CD8-positive, alpha-beta memory T cell (primary cell): ENCODE data around the gene QRICH1. TPM values are rescaled to one million over a fixed set of nuclear protein-coding genes. Genes with fewer than 3 reads are reported as not detected.

ENCODE experiments used
- CTCF ChIA-PET: fragments of 350-600 bp; sonication (Branson Sonifier 250); formaldehyde crosslinking; loops from one replicate; lab custom pipeline; 2021; ENCODE audit warnings: antibody characterized with exemption; lab: Charles Lee
- POLR2A ChIA-PET: fragments of 350-600 bp; sonication (Branson Sonifier 250); formaldehyde crosslinking; loops from one replicate; lab custom pipeline; 2021; ENCODE audit warnings: antibody characterized with exemption; lab: Charles Lee
- DNase-seq, 5 donors: peaks; one replicate each; pipeline versions ENCODE4 v3.0.0 to v3.0.0-alpha.2; 2020 to 2022; ENCODE audit warnings: mixed read lengths in 1 of 5
- H3K27ac ChIP-seq: one replicate; pipeline ENCODE4 v1.7.0; 2013; ENCODE audit warnings: low read depth, mild to moderate bottlenecking, low read length, moderate library complexity
- H3K27me3 ChIP-seq: 2 replicates; pipeline ENCODE4 v1.7.0; 2013; ENCODE audit warnings: low read length, mild to moderate bottlenecking; ENCODE audit not compliant: insufficient read depth, poor library complexity, severe bottlenecking
- H3K36me3 ChIP-seq: 2 replicates; pipeline ENCODE4 v1.7.0; 2013; ENCODE audit warnings: mild to moderate bottlenecking, low read length, moderate library complexity; ENCODE audit not compliant: insufficient read depth
- H3K4me1 ChIP-seq: 2 replicates; pipeline ENCODE4 v1.7.0; 2013; ENCODE audit warnings: mild to moderate bottlenecking, low read length, moderate library complexity; ENCODE audit not compliant: insufficient read depth
- H3K4me3 ChIP-seq: 2 replicates; pipeline ENCODE4 v1.7.0; 2013; ENCODE audit warnings: mild to moderate bottlenecking, low read length
- H3K9me3 ChIP-seq: 2 replicates; pipeline ENCODE4 v1.7.0; 2013; ENCODE audit warnings: mild to moderate bottlenecking, low read length
- H3K27ac Mint-ChIP-seq, 8 donors: one replicate each; pipeline ENCODE4 v1.8.0; 2020 to 2021; ENCODE audit warnings: mixed read lengths in 8 of 8, mild to moderate bottlenecking in 6 of 8, inconsistent platforms in 3 of 8, moderate library complexity in 3 of 8
- H3K27me3 Mint-ChIP-seq, 2 donors: one replicate each; pipeline ENCODE4 v1.8.0; 2020 to 2021; ENCODE audit warnings: mixed read lengths in 2 of 2, mild to moderate bottlenecking in 1 of 2, moderate library complexity in 1 of 2
- H3K36me3 Mint-ChIP-seq, 3 donors: one replicate each; pipeline ENCODE4 v1.8.0; 2020 to 2021; ENCODE audit warnings: mixed read lengths in 3 of 3, inconsistent platforms in 1 of 3, mild to moderate bottlenecking in 1 of 3
- H3K4me1 Mint-ChIP-seq, 3 donors: one replicate each; pipeline ENCODE4 v1.8.0; 2020 to 2021; ENCODE audit warnings: mixed read lengths in 3 of 3, inconsistent platforms in 1 of 3, mild to moderate bottlenecking in 1 of 3
- H3K4me3 Mint-ChIP-seq, 7 donors: one replicate each; pipeline ENCODE4 v1.8.0; 2020 to 2021; ENCODE audit warnings: mixed read lengths in 7 of 7, mild to moderate bottlenecking in 6 of 7, moderate library complexity in 4 of 7, inconsistent platforms in 2 of 7
- H3K9me3 Mint-ChIP-seq, 5 donors: one replicate each; pipeline ENCODE4 v1.8.0; 2020 to 2022; ENCODE audit warnings: mixed read lengths in 5 of 5, mild to moderate bottlenecking in 3 of 5, moderate library complexity in 2 of 5, inconsistent platforms in 1 of 5
- polyA plus RNA-seq: library from polyadenylated mRNA; unstranded; fragments of 300-500 nt; fragmentation: Illumina TruSeq; gene quantifications from one replicate; pipeline ENCODE4 v1.2.3, GENCODE V29; 2021
- total RNA-seq, 2 experiments: library from RNA; stranded (reverse); gene quantifications; one replicate each; pipeline ENCODE4 v1.2.3, GENCODE V29; 2021

The QRICH1 gene
- total and polyA plus RNA-seq, 3 experiments from 2014 or later: 30.5 to 134 (median 122) TPM

GRCh38 chr3:49025793-49026520, 67.9 kb downstream of the QRICH1 start:
- peaks cover 33% of the 10 kb centered on the region for H3K36me3 ChIP-seq
- peaks cover 26% of the 10 kb centered on the region for H3K4me1 ChIP-seq
- peaks cover 35 to 70% (median 39%) of the 10 kb centered on the region in 3 donors for H3K4me1 Mint-ChIP-seq

DNA sequence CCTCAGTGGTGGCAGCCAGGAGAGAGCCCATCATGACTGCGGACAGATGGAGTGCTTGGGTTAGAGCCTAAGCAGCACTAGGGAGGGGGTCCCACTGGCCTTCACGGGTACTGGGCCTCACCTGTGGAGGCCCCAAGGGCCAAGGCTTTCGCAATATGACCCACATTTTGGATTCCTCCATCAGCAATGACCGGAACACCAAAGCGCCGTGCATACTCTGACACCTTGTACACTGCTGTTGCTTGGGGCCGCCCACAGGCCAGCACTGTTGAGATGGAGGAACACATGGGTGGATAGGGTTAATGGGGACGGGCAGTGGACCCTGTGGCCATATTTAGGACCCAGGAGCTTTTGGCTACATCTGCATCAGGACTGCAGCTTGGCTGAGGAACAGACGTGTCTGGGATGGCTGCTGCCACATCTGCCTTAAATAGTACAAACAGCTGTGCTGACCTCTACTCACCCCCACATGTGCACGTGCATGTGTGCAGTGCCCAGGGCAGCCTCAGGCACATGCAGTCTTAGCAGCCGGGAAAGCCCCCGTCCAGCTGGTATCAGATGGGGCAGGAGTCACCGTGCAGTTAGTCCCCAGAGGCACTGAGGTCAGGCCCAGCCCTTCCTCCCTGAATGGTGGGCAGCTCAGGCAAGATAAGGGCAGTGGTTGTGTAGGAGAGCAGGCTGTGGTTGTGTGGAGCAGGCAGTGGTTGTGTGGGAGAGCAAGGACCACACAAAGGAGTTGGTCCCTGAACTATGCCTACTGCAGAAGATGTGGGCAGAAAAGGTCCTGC, 68.7 kb downstream of the QRICH1 start:
- no peak overlapping the region for H3K4me3 ChIP-seq
- H3K9me3 ChIP-seq: no peaks in the 10 kb centered on the region
- peaks cover 0 to 2% (median 0%) of the 10 kb centered on the region in 5 donors for H3K9me3 Mint-ChIP-seq
- H3K27ac ChIP-seq: no peak overlapping the region
- H3K27ac Mint-ChIP-seq: peak overlapping the region in 5 of 8 donors; percentile 26 to 95 (median 61)
- H3K4me3 Mint-ChIP-seq: peak overlapping the region in 2 of 7 donors; percentile 68 to 87
- peak in 1 of 5 donors; percentile 43 for DNase-seq
- peaks cover 30% of the 10 kb centered on the region for H3K4me1 ChIP-seq
- ChIA-PET POLR2A (interaction anchor here (1.3 to 4.6 kb wide), 2 partner anchors 36 to 69 kb away, joined by 3 to 45 read pairs; partner anchors contain the start of genes P4HTM and QRICH1), CTCF (interaction anchor here (1.1 to 7.7 kb wide), 2 partner anchors 16 to 37 kb away, joined by 5 to 121 read pairs; partner anchors contain the start of gene WDR6)
- peaks cover 0 to 65% (median 10%) of the 10 kb centered on the region in 3 donors for H3K36me3 Mint-ChIP-seq
- H3K36me3 ChIP-seq: peaks cover 27% of the 10 kb centered on the region
- H3K27me3 ChIP-seq: no peaks in the 10 kb centered on the region
- peaks cover 37 to 76% (median 42%) of the 10 kb centered on the region in 3 donors for H3K4me1 Mint-ChIP-seq
- peaks cover 0 to 2% of the 10 kb centered on the region in 2 donors for H3K27me3 Mint-ChIP-seq

More at GRCh38 chr3:49025793-49026520, 67.9 kb downstream of the QRICH1 start:
- Histone ChIP-seq H3K27ac (no peak overlapping the region), H3K27me3 (no peaks in the 10 kb centered on the region), H3K9me3 (no peaks in the 10 kb centered on the region), H3K4me3 (no peak overlapping the region)
- DNase-seq: no peak
- Mint-ChIP-seq H3K27me3 (peaks cover 0 to 2% of the 10 kb centered on the region in 2 donors), H3K9me3 (peaks cover 0 to 2% (median 0%) of the 10 kb centered on the region in 5 donors), H3K4me3 (peak overlapping the region in 2 of 7 donors; percentile 45 to 87), H3K36me3 (peaks cover 0 to 68% (median 10%) of the 10 kb centered on the region in 3 donors), H3K27ac (peak overlapping the region in 4 of 8 donors; percentile 26 to 95 (median 55))
- CTCF ChIA-PET: interaction anchor here (1.0 to 7.7 kb wide), 4 partner anchors 9 to 38 kb away, joined by 3 to 121 read pairs (median 5); partner anchors contain the start of gene WDR6
- POLR2A ChIA-PET: interaction anchor here (0.5 to 1.3 kb wide), 3 partner anchors 36 to 103 kb away, joined by 3 to 4 read pairs (median 3); partner anchors contain the start of genes P4HTM and QRICH1

DNA sequence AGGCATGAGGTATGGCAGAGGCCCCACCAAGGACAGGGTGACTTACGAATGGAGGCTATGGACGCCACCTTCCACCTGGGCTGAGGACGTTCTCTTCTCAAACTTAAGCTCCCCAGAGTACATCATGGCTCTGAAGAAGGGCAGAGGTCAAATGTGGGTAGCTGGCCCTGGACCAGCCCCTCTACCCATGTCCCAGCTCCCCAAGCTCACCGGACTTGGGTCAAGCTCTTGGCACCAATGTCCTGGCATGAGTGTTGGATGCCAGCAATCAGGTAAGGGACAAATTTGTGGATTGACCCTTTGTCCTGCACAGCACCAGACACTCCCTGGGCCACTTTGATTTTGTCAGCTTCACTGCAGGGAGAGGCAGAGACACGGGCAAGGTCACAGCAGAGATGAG, 69.4 kb downstream of the QRICH1 start:
- no peaks in the 10 kb centered on the region for H3K27me3 ChIP-seq
- no peak overlapping the region for H3K27ac ChIP-seq
- H3K4me3 Mint-ChIP-seq: peak overlapping the region in 2 of 7 donors; percentile 68 to 87
- CTCF ChIA-PET: interaction anchor here (1.1 to 7.7 kb wide), 4 partner anchors 15 to 69 kb away, joined by 3 to 121 read pairs (median 16); partner anchors contain the start of genes QRICH1 and WDR6
- peaks cover 0 to 2% of the 10 kb centered on the region in 2 donors for H3K27me3 Mint-ChIP-seq
- H3K4me3 ChIP-seq: no peak overlapping the region
- POLR2A ChIA-PET: interaction anchor here (0.6 to 4.6 kb wide), 2 partner anchors 16 to 35 kb away, joined by 3 to 45 read pairs; partner anchors contain the start of gene P4HTM
- peak overlapping the region in 4 of 8 donors; percentile 17 to 95 (median 62) for H3K27ac Mint-ChIP-seq
- H3K9me3 Mint-ChIP-seq: peaks cover 0 to 2% (median 0%) of the 10 kb centered on the region in 5 donors
- peaks cover 27% of the 10 kb centered on the region for H3K36me3 ChIP-seq
- H3K36me3 Mint-ChIP-seq: peaks cover 0 to 59% (median 10%) of the 10 kb centered on the region in 3 donors
- peaks cover 41 to 80% (median 46%) of the 10 kb centered on the region in 3 donors for H3K4me1 Mint-ChIP-seq
- H3K9me3 ChIP-seq: no peaks in the 10 kb centered on the region
- H3K4me1 ChIP-seq: peaks cover 34% of the 10 kb centered on the region
- no peak for DNase-seq

DNA sequence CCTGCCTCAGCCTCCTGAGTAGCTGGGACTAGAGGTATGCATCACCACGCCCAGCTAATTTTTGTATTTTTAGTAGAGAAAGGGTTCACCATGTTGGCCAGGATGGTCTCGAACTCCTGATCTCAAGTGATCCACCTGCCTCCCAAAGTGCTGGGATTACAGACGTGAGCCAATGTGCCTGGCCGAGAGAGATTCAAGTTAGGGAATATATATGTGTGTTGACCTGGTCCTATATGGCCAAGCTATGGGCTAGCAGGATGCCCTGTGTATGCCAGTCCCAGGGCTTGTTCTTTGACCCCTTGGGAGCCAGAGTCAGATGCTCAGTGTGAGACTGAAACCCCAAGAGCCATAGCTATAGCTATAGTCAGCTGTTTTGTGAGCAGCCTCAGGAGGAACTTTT, 70.1 kb downstream of the QRICH1 start:
- Mint-ChIP-seq H3K9me3 (no peaks in the 10 kb centered on the region), H3K36me3 (peaks cover 0 to 55% (median 10%) of the 10 kb centered on the region in 3 donors), H3K27ac (peak overlapping the region in 7 of 8 donors; percentile 29 to 98 (median 71)), H3K4me1 (peaks cover 38 to 76% (median 42%) of the 10 kb centered on the region in 3 donors), H3K4me3 (peak overlapping the region; percentile 27 to 97 (median 89)), H3K27me3 (peaks cover 0 to 2% of the 10 kb centered on the region in 2 donors)
- Histone ChIP-seq H3K4me3 (no peak overlapping the region), H3K9me3 (no peaks in the 10 kb centered on the region), H3K4me1 (peaks cover 38% of the 10 kb centered on the region), H3K36me3 (peaks cover 27% of the 10 kb centered on the region), H3K27ac (no peak overlapping the region), H3K27me3 (no peaks in the 10 kb centered on the region)
- ChIA-PET POLR2A (interaction anchor here (0.6 to 4.6 kb wide), 3 partner anchors 15 to 70 kb away, joined by 3 to 45 read pairs (median 35); partner anchors contain the start of genes P4HTM and QRICH1), CTCF (interaction anchor here (1.1 to 7.7 kb wide), 5 partner anchors 14 to 70 kb away, joined by 3 to 121 read pairs (median 7); partner anchors contain the start of genes P4HTM, QRICH1 and WDR6)
- no peak for DNase-seq

GRCh38 chr3:49022688-49023171, 71.1 kb downstream of the QRICH1 start:
- H3K27ac ChIP-seq: peak overlapping the region; percentile 99
- H3K9me3 ChIP-seq: no peaks in the 10 kb centered on the region
- Mint-ChIP-seq H3K9me3 (no peaks in the 10 kb centered on the region), H3K4me1 (peaks cover 30 to 70% (median 34%) of the 10 kb centered on the region in 3 donors), H3K27me3 (peaks cover 0 to 2% of the 10 kb centered on the region in 2 donors), H3K27ac (peak overlapping the region; percentile 95 to 98 (median 98)), H3K36me3 (peaks cover 0 to 58% (median 10%) of the 10 kb centered on the region in 3 donors), H3K4me3 (peak overlapping the region; percentile 89 to 97 (median 94))
- DNase-seq: no peak
- POLR2A ChIA-PET: interaction anchor here (0.7 to 4.6 kb wide), 7 partner anchors 14 to 98 kb away, joined by 3 to 79 read pairs (median 8); partner anchors contain the start of genes P4HTM, QRICH1, USP19 and WDR6
- CTCF ChIA-PET: interaction anchor here (0.8 to 7.7 kb wide), 18 partner anchors 9 to 317 kb away, joined by 3 to 121 read pairs (median 5); partner anchors contain the start of genes KLHDC8B, P4HTM, QARS1 and QRICH1
- H3K27me3 ChIP-seq: no peaks in the 10 kb centered on the region
- peaks cover 27% of the 10 kb centered on the region for H3K36me3 ChIP-seq
- H3K4me1 ChIP-seq: peaks cover 31% of the 10 kb centered on the region
- H3K4me3 ChIP-seq: peak overlapping the region; percentile 95

GRCh38 chr3:49021813-49022687, 71.8 kb downstream of the QRICH1 start, which contains the start of gene NDUFAF3:
Gene NDUFAF3 (plus strand): TSS chr3:49022121. CDS start chr3:49022145, 24 bp downstream.
- H3K4me3 ChIP-seq: peak within 1 kb of the TSS; percentile 95
- H3K9me3 ChIP-seq: no peaks in the 10 kb centered on the region
- Mint-ChIP-seq H3K4me3 (peak within 1 kb of the TSS; percentile 91 to 97 (median 95)), H3K27ac (peak within 1 kb of the TSS; percentile 95 to 99 (median 98)), H3K4me1 (peaks cover 30 to 73% (median 36%) of the 10 kb centered on the region in 3 donors), H3K27me3 (peaks cover 0 to 2% of the 10 kb centered on the region in 2 donors), H3K36me3 (peaks cover 0 to 61% (median 10%) of the 10 kb centered on the region in 3 donors), H3K9me3 (no peaks in the 10 kb centered on the region)
- no peaks in the 10 kb centered on the region for H3K27me3 ChIP-seq
- peak within 1 kb of the TSS; percentile 99 for H3K27ac ChIP-seq
- peaks cover 27% of the 10 kb centered on the region for H3K36me3 ChIP-seq
- peaks cover 38% of the 10 kb centered on the region for H3K4me1 ChIP-seq
- ChIA-PET POLR2A (interaction anchor here (0.5 to 4.6 kb wide), 17 partner anchors 8 to 1328 kb away, joined by 3 to 79 read pairs (median 4); partner anchors contain the start of genes NPRL2, P4HTM, QRICH1 and RHOA), CTCF (interaction anchor here (0.8 to 7.7 kb wide), 19 partner anchors 9 to 327 kb away, joined by 3 to 121 read pairs (median 5); partner anchors contain the start of genes KLHDC8B, P4HTM, QARS1 and QRICH1)
- DNase-seq: peak; percentile 88 to 93 (median 90)
